ENCODE results near the gene KLK14. TPM values are rescaled to one million over a fixed set of nuclear protein-coding genes. Genes with fewer than 3 reads are reported as not detected.

The KLK14 gene
- total RNA-seq, 1 donor from 2014 or later: 0.26 TPM

DNA sequence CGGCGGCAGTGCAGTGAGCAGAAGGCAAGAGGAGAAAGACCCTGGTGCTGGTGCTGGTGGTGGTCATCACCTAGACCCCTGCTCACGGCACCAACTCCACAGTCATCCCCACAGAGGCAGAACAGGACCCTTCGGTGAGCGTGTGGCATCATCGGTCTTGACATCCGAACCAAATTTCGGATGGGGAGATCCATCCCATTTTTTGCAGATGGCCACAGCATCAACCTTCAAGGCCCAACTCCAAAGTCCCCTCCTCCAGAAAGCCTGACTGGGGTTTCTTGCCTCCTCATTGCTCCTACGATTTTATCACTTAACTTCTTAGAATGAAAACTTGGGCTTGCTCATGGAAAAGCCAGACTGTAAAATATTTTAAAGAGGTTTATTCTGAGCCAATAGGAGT, 39.2 kb downstream of the KLK14 start:
- TF ChIP-seq CTCF (conservative IDR thresholded peaks at IDR 0.05): no peak
- no peaks in the 10 kb centered on the region for H3K36me3 Mint-ChIP-seq (ENCODE audit: low read depth)
- no peaks in the 10 kb centered on the region for H3K9me3 Mint-ChIP-seq
- H3K4me3 Mint-ChIP-seq: no peak overlapping the region
- DNase-seq (ENCODE audit: low read depth, low spot score): no peak
- H3K27ac Mint-ChIP-seq (ENCODE audit: unreplicated experiment): no peak overlapping the region
- no peaks in the 10 kb centered on the region for H3K4me1 Mint-ChIP-seq
- H3K27me3 Mint-ChIP-seq (ENCODE audit: low read depth): peaks cover 27% of the 10 kb centered on the region

DNA sequence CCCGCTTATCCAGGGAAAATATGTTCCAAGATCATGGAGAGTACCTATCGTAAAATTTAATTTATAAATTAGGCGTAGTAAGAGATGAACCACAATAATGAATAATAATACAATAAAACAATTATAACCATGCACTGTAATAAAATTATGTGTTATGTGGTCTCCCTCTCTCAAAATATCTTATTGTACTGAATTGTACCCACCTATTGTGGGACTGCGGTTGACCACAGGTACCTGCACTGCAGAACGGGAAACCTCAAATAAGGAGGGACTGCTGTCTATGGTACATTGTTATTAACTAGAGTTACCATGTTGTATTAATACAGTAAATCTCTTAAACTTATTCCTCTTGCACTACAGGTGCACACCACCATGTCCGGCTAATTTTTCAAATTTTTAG, 42.5 kb downstream of the KLK14 start:
- no peak for TF ChIP-seq CTCF (conservative IDR thresholded peaks at IDR 0.05)
- DNase-seq (ENCODE audit: low read depth, low spot score): no peak
- Mint-ChIP-seq H3K9me3 (no peaks in the 10 kb centered on the region), H3K4me1 (no peaks in the 10 kb centered on the region), H3K36me3 (ENCODE audit: low read depth) (no peaks in the 10 kb centered on the region), H3K27me3 (ENCODE audit: low read depth) (peaks cover 12% of the 10 kb centered on the region), H3K4me3 (no peak overlapping the region), H3K27ac (ENCODE audit: unreplicated experiment) (no peak overlapping the region)

GRCh38 chr19:51036519-51036918, 46.2 kb downstream of the KLK14 start:
- Mint-ChIP-seq H3K9me3 (no peaks in the 10 kb centered on the region), H3K27me3 (ENCODE audit: low read depth) (peaks cover 19% of the 10 kb centered on the region), H3K27ac (ENCODE audit: unreplicated experiment) (no peak overlapping the region), H3K36me3 (ENCODE audit: low read depth) (no peaks in the 10 kb centered on the region), H3K4me1 (no peaks in the 10 kb centered on the region), H3K4me3 (no peak overlapping the region)
- TF ChIP-seq CTCF (conservative IDR thresholded peaks at IDR 0.05): no peak
- DNase-seq (ENCODE audit: low read depth, low spot score): no peak

DNA sequence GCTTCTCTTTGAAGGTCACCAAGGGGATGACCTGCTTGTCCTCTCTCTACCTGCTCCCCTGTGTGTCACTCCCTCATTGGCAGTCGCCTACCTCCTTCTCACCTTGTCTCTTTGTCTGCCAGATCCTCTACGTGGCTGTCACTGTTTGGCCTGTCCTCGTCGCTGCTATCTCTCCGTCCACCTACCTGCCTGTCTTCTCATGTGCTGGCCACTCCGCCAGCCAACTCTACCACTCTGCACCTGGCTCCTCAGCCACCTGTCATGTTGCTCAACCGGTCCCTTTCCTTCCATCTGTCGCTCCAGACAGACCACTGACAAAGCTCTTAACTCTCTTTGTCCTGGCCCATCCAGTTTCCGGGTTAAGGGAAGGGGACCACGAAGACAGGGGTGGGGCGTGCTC, 48.0 kb downstream of the KLK14 start, which contains the start of gene KLK12:
TSS of gene KLK12 (minus strand) at position 299 of the 400 bp plus-strand sequence. CDS start 381 bp downstream, outside the sequence.
- no peak within 1 kb of the TSS for H3K27ac Mint-ChIP-seq (ENCODE audit: unreplicated experiment)
- no peaks in the 10 kb centered on the region for H3K4me1 Mint-ChIP-seq
- H3K27me3 Mint-ChIP-seq (ENCODE audit: low read depth): peaks cover 23% of the 10 kb centered on the region
- H3K36me3 Mint-ChIP-seq (ENCODE audit: low read depth): no peaks in the 10 kb centered on the region
- DNase-seq (ENCODE audit: low read depth, low spot score): no peak
- no peak for TF ChIP-seq CTCF (conservative IDR thresholded peaks at IDR 0.05)
- H3K9me3 Mint-ChIP-seq: peaks cover 5% of the 10 kb centered on the region
- no peak within 1 kb of the TSS for H3K4me3 Mint-ChIP-seq

DNA sequence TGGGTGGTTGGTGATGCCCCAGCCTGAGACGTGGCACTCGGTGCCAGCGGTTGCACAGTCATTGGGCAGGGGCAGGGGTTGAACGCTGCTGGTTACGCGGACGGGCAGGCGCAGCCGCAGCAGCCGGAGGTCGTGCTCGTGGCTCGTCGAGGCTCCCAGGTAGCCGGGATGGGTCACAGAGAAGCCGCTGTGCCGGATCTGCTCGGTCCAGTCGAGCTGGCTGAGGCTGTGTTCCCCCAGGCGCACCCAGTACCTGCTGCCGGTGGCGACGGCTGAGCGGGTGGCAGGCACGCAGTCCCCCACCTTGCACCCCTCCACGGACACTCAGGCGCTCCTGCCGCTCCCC, 50.8 kb downstream of the KLK14 start:
- H3K4me1 Mint-ChIP-seq: no peaks in the 10 kb centered on the region

More for the DNA sequence above, 50.8 kb downstream of the KLK14 start:
- no peak for DNase-seq (ENCODE audit: low read depth, low spot score)
- peaks cover 33% of the 10 kb centered on the region for H3K27me3 Mint-ChIP-seq (ENCODE audit: low read depth)
- no peak overlapping the region for H3K27ac Mint-ChIP-seq (ENCODE audit: unreplicated experiment)
- TF ChIP-seq CTCF (conservative IDR thresholded peaks at IDR 0.05): no peak
- no peaks in the 10 kb centered on the region for H3K36me3 Mint-ChIP-seq (ENCODE audit: low read depth)
- peaks cover 5% of the 10 kb centered on the region for H3K9me3 Mint-ChIP-seq
- no peak overlapping the region for H3K4me3 Mint-ChIP-seq
